Hepatocyte (in vitro differentiated cells): ENCODE measurements around the gene SRSF2. TPM values are rescaled to one million over a fixed set of nuclear protein-coding genes. Genes with fewer than 3 reads are reported as not detected.

Experiments
- DNase-seq: peaks from one replicate; pipeline ENCODE4 v3.0.0-alpha.2; 2016; ENCODE audit warnings: low spot score
- H2AFZ ChIP-seq: fragments of 200-600 bp; sonication (generic); 2 replicates; pipeline ENCODE4 v1.6.0; 2016; ENCODE audit warnings: antibody characterized with exemption, mild to moderate bottlenecking
- H3K27ac ChIP-seq: fragments of 200-600 bp; sonication (generic); 2 replicates; pipeline ENCODE4 v1.5.1; 2016; ENCODE audit warnings: mild to moderate bottlenecking
- H3K27me3 ChIP-seq: fragments of 200-600 bp; sonication (generic); 2 replicates; pipeline ENCODE4 v1.6.1; 2016
- H3K36me3 ChIP-seq: fragments of 200-600 bp; sonication (generic); replicated peaks from 2 replicates; pipeline ENCODE4 v1.5.1; 2016; ENCODE audit warnings: low read depth; ENCODE audit not compliant: insufficient read depth
- H3K4me1 ChIP-seq: fragments of 200-600 bp; sonication (generic); 2 replicates; pipeline ENCODE4 v1.5.1; 2016; ENCODE audit warnings: mild to moderate bottlenecking, moderate library complexity; ENCODE audit not compliant: insufficient read depth
- H3K4me2 ChIP-seq: fragments of 200-600 bp; sonication (generic); 2 replicates; pipeline ENCODE4 v1.6.0; 2016
- H3K4me3 ChIP-seq: fragments of 200-600 bp; sonication (generic); 2 replicates; pipeline ENCODE4 v1.5.1; 2016; ENCODE audit warnings: mild to moderate bottlenecking
- H3K79me2 ChIP-seq: fragments of 200-600 bp; sonication (generic); 2 replicates; pipeline ENCODE4 v1.6.0; 2017; ENCODE audit warnings: mild to moderate bottlenecking
- H3K9me2 ChIP-seq: fragments of 200-600 bp; sonication (generic); replicated peaks from 2 replicates; pipeline ENCODE4 v1.6.0; 2017; ENCODE audit warnings: mild to moderate bottlenecking; ENCODE audit not compliant: insufficient read depth
- H3K9me3 ChIP-seq: fragments of 200-600 bp; sonication (generic); 2 replicates; pipeline ENCODE4 v1.5.1; 2016; ENCODE audit warnings: low read depth, mild to moderate bottlenecking
- H4K20me1 ChIP-seq: fragments of 200-600 bp; sonication (generic); 2 replicates; pipeline ENCODE4 v1.6.0; 2016; ENCODE audit warnings: mild to moderate bottlenecking; ENCODE audit not compliant: insufficient read depth, poor library complexity, severe bottlenecking
- CTCF ChIP-seq: fragments of 200-600 bp; sonication (generic); IDR thresholded peaks from 2 replicates; pipeline ENCODE4 v1.5.1; 2016; ENCODE audit warnings: antibody characterized with exemption, mild to moderate bottlenecking; ENCODE audit not compliant: poor library complexity
- EZH2 ChIP-seq: fragments of 200-600 bp; sonication (generic); IDR thresholded peaks from 2 replicates; pipeline ENCODE4 v1.6.1; 2016; ENCODE audit warnings: antibody characterized with exemption, mild to moderate bottlenecking, borderline replicate concordance
- EZH2phosphoT487 ChIP-seq: fragments of 200-600 bp; sonication (generic); IDR thresholded peaks from one replicate; pipeline ENCODE4 v1.6.1; 2018; ENCODE audit warnings: antibody characterized with exemption, mild to moderate bottlenecking, low read depth, moderate library complexity; ENCODE audit not compliant: unreplicated experiment, severe bottlenecking
- WGBS: methylation state at CpG from one replicate; pipeline ENCODE4 v1.1.6; 2016; ENCODE audit warnings: low lambda C conversion rate; ENCODE audit errors: missing lambda C conversion rate; 5-methylcytosine and 5-hydroxymethylcytosine counted together
- polyA plus RNA-seq: library from polyadenylated mRNA; unstranded; fragments of >200 nt; fragmentation: Nextera tagmentation; extraction: Ambion mirVana; gene quantifications from 2 replicates; pipeline ENCODE4 v1.2.1, GENCODE V29; 2016
- total RNA-seq: library from RNA; depleted of rRNA; stranded (reverse); fragments of >200 nt; gene quantifications from 2 replicates; pipeline ENCODE4 v1.2.3, GENCODE V29; 2014

The SRSF2 gene
- total and polyA plus RNA-seq, 2 experiments from 2014 or later, result 152 TPM

GRCh38 chr17:76727745-76728456, 9.2 kb downstream of the SRSF2 start:
- H3K4me1 ChIP-seq, result peaks cover 24% of the 10 kb centered on the region
- 84% methylated on average over 18 of the region's 18 CpGs for WGBS

GRCh38 chr17:76726776-76727718, 10.1 kb downstream of the SRSF2 start, which contains the start of gene METTL23:
TSS of gene METTL23 (plus strand) at chr17:76726839. CDS start at chr17:76729711, 2,872 bp downstream.
- Histone ChIP-seq H2AFZ (peak within 1 kb of the TSS; percentile 81), H3K9me3 (no peaks in the 10 kb centered on the region)

More at GRCh38 chr17:76727745-76728456, 9.2 kb downstream of the SRSF2 start:
- Histone ChIP-seq H4K20me1 (peaks cover 9% of the 10 kb centered on the region), H3K9me2 (no peaks in the 10 kb centered on the region), H3K27me3 (no peaks in the 10 kb centered on the region), H3K9me3 (no peaks in the 10 kb centered on the region), H2AFZ (no peak overlapping the region), H3K4me3 (peak overlapping the region; percentile 82), H3K27ac (peak overlapping the region; percentile 100), H3K79me2 (peaks cover 83% of the 10 kb centered on the region), H3K4me2 (peak overlapping the region; percentile 82), H3K36me3 (peaks cover 4% of the 10 kb centered on the region)
- TF ChIP-seq EZH2 (no peak), CTCF (no peak), EZH2phosphoT487 (no peak)
- no peak for DNase-seq

GRCh38 chr17:76726231-76726775, 10.8 kb downstream of the SRSF2 start, which contains the start of gene JMJD6:
TSS of gene JMJD6 (minus strand) at chr17:76726606. CDS start at chr17:76726475, 131 bp downstream.
- peaks cover 6% of the 10 kb centered on the region for H4K20me1 ChIP-seq

More at GRCh38 chr17:76726776-76727718, 10.1 kb downstream of the SRSF2 start, which contains the start of gene METTL23:
- H3K79me2 ChIP-seq, result peaks cover 81% of the 10 kb centered on the region
- H3K36me3 ChIP-seq, result peaks cover 7% of the 10 kb centered on the region
- peaks cover 24% of the 10 kb centered on the region for H3K4me1 ChIP-seq
- peak within 1 kb of the TSS; percentile 82 for H3K4me3 ChIP-seq
- peak within 1 kb of the TSS; percentile 100 for H3K27ac ChIP-seq
- H3K9me2 ChIP-seq, result no peaks in the 10 kb centered on the region
- DNase-seq, result peak; percentile 89
- no peak for TF ChIP-seq EZH2
- TF ChIP-seq EZH2phosphoT487, result no peak
- TF ChIP-seq CTCF, result peak; percentile 78
- H4K20me1 ChIP-seq, result peaks cover 6% of the 10 kb centered on the region
- H3K27me3 ChIP-seq, result no peaks in the 10 kb centered on the region
- 5% methylated on average over 40 of the region's 71 CpGs for WGBS
- peak within 1 kb of the TSS; percentile 91 for H3K4me2 ChIP-seq

More at GRCh38 chr17:76726231-76726775, 10.8 kb downstream of the SRSF2 start, which contains the start of gene JMJD6:
- H3K27ac ChIP-seq, result peak within 1 kb of the TSS; percentile 100
- peak within 1 kb of the TSS; percentile 82 for H3K4me3 ChIP-seq
- H3K4me2 ChIP-seq, result peak within 1 kb of the TSS; percentile 91
- DNase-seq, result peak; percentile 96
- H2AFZ ChIP-seq, result peak within 1 kb of the TSS; percentile 81
- peaks cover 8% of the 10 kb centered on the region for H3K36me3 ChIP-seq
- no peaks in the 10 kb centered on the region for H3K9me2 ChIP-seq
- no peaks in the 10 kb centered on the region for H3K27me3 ChIP-seq
- peaks cover 81% of the 10 kb centered on the region for H3K79me2 ChIP-seq
- no peaks in the 10 kb centered on the region for H3K9me3 ChIP-seq
- peaks cover 24% of the 10 kb centered on the region for H3K4me1 ChIP-seq
- TF ChIP-seq EZH2 (no peak), EZH2phosphoT487 (no peak), CTCF (no peak)
- 2% methylated on average over 40 of the region's 60 CpGs for WGBS
